Neural cell (in vitro differentiated cells): ENCODE results near the gene TPD52L2.

Experiments used
- EP300 ChIP-seq: fragments of 450-650 bp; conservative IDR thresholded peaks from 2 replicates; pipeline ENCODE4 v1.6.1; 2014; ENCODE audit warnings: antibody characterized with exemption, mild to moderate bottlenecking, moderate library complexity; ENCODE audit not compliant: poor library complexity, severe bottlenecking
- EZH2 ChIP-seq: fragments of 200-600, 300-800 bp; shearing (Covaris generic), sonication (generic); IDR thresholded peaks from 2 replicates; pipeline ENCODE4 v1.6.1; 2014; ENCODE audit warnings: antibody characterized with exemption, low read length, borderline replicate concordance, mild to moderate bottlenecking; ENCODE audit not compliant: insufficient read depth, poor library complexity, severe bottlenecking
- POLR2AphosphoS5 ChIP-seq: IDR thresholded peaks from 2 replicates; pipeline ENCODE4 v1.6.1; 2012
- RAD21 ChIP-seq: fragments of 450-650 bp; conservative IDR thresholded peaks from 2 replicates; pipeline ENCODE4 v1.6.1; 2014; ENCODE audit warnings: antibody characterized with exemption, mild to moderate bottlenecking, moderate library complexity
- SMC3 ChIP-seq: fragments of 450-650 bp; conservative IDR thresholded peaks from 2 replicates; pipeline ENCODE4 v1.6.1; 2014; ENCODE audit warnings: antibody characterized with exemption, mild to moderate bottlenecking, moderate library complexity; ENCODE audit not compliant: poor library complexity
- TAF1 ChIP-seq: IDR thresholded peaks from 2 replicates; pipeline ENCODE4 v1.6.1; 2012; ENCODE audit warnings: low read depth
- TF ChIP-seq, protein P1 (sequence below): fragments of 450-650 bp; IDR thresholded peaks from 2 replicates; pipeline ENCODE4 v1.5.1; 2014; ENCODE audit warnings: antibody characterized with exemption, mild to moderate bottlenecking, moderate library complexity; ENCODE audit not compliant: poor library complexity, severe bottlenecking
- TF ChIP-seq, protein P2 (sequence below): IDR thresholded peaks from 2 replicates; pipeline ENCODE4 v1.6.1; 2012; ENCODE audit warnings: borderline replicate concordance

DNA sequence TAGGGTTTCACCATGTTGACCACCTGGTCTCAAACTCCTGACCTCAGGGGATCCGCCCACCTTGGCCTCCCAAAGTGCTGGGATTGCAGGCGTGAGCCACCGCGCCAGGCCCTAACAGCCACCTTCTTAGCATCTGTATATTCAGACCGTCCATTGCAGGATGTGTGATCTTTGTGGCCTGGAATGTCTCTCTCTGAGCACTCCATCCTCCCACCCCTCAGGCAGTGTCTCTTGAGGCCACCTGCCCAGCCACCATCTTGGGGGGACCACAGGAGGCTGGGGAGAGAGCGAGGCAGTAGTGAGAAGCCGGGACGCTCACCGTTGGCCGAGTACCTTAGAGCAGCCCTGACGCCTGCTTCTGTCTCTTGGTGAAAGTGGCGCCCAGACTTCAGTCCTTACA, 48.7 kb downstream of the TPD52L2 start:
- TF ChIP-seq TAF1 (no peak), RAD21 (no peak), EP300 (no peak), POLR2AphosphoS5 (no peak), EZH2 (no peak), SMC3 (no peak)
- TF ChIP-seq, protein P1, sequence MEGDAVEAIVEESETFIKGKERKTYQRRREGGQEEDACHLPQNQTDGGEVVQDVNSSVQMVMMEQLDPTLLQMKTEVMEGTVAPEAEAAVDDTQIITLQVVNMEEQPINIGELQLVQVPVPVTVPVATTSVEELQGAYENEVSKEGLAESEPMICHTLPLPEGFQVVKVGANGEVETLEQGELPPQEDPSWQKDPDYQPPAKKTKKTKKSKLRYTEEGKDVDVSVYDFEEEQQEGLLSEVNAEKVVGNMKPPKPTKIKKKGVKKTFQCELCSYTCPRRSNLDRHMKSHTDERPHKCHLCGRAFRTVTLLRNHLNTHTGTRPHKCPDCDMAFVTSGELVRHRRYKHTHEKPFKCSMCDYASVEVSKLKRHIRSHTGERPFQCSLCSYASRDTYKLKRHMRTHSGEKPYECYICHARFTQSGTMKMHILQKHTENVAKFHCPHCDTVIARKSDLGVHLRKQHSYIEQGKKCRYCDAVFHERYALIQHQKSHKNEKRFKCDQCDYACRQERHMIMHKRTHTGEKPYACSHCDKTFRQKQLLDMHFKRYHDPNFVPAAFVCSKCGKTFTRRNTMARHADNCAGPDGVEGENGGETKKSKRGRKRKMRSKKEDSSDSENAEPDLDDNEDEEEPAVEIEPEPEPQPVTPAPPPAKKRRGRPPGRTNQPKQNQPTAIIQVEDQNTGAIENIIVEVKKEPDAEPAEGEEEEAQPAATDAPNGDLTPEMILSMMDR = no peak
- TF ChIP-seq, protein P2, sequence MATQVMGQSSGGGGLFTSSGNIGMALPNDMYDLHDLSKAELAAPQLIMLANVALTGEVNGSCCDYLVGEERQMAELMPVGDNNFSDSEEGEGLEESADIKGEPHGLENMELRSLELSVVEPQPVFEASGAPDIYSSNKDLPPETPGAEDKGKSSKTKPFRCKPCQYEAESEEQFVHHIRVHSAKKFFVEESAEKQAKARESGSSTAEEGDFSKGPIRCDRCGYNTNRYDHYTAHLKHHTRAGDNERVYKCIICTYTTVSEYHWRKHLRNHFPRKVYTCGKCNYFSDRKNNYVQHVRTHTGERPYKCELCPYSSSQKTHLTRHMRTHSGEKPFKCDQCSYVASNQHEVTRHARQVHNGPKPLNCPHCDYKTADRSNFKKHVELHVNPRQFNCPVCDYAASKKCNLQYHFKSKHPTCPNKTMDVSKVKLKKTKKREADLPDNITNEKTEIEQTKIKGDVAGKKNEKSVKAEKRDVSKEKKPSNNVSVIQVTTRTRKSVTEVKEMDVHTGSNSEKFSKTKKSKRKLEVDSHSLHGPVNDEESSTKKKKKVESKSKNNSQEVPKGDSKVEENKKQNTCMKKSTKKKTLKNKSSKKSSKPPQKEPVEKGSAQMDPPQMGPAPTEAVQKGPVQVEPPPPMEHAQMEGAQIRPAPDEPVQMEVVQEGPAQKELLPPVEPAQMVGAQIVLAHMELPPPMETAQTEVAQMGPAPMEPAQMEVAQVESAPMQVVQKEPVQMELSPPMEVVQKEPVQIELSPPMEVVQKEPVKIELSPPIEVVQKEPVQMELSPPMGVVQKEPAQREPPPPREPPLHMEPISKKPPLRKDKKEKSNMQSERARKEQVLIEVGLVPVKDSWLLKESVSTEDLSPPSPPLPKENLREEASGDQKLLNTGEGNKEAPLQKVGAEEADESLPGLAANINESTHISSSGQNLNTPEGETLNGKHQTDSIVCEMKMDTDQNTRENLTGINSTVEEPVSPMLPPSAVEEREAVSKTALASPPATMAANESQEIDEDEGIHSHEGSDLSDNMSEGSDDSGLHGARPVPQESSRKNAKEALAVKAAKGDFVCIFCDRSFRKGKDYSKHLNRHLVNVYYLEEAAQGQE = no peak
